Fibroblast of lung (primary cell): ENCODE data around the gene GRIK5. TPM values are rescaled to one million over a fixed set of nuclear protein-coding genes. Genes with fewer than 3 reads are reported as not detected.

Experiments used
- DNase-seq, 2 donors: peaks; one replicate each; pipeline versions ENCODE4 v3.0.0 to v3.0.0-alpha.2; 2010; ENCODE audit warnings: low read depth in 2 of 2
- H2AFZ ChIP-seq: 2 replicates; pipeline ENCODE4 v1.5.1; 2012; ENCODE audit warnings: low read length, control low read depth, inconsistent platforms
- H3K27ac ChIP-seq: 2 replicates; pipeline ENCODE4 v1.5.1; 2011; ENCODE audit warnings: low read length, control low read depth; ENCODE audit not compliant: insufficient read depth
- H3K27me3 ChIP-seq: 2 replicates; pipeline ENCODE4 v1.5.1; 2011; ENCODE audit warnings: mild to moderate bottlenecking, low read length; ENCODE audit not compliant: control insufficient read depth, insufficient read depth
- H3K36me3 ChIP-seq: 2 replicates; pipeline ENCODE4 v1.5.1; 2011; ENCODE audit warnings: low read length; ENCODE audit not compliant: control insufficient read depth, insufficient read depth
- H3K4me1 ChIP-seq: 2 replicates; pipeline ENCODE4 v1.5.1; 2011; ENCODE audit warnings: low read length; ENCODE audit not compliant: control insufficient read depth, insufficient read depth; ENCODE audit errors: extremely low read depth
- H3K4me2 ChIP-seq: 2 replicates; pipeline ENCODE4 v1.5.1; 2011; ENCODE audit warnings: low read length, control low read depth; ENCODE audit not compliant: insufficient read depth; ENCODE audit errors: extremely low read depth
- H3K4me3 ChIP-seq, 4 experiments: fragments of 200-600 bp in 1 of 4; sonication (generic) in 1 of 4; replicated peaks in 1 of 4; 2 replicates each; pipeline ENCODE4 v1.5.1; 2011 to 2016; ENCODE audit warnings: low read length in 4 of 4, low read depth in 3 of 4, mild to moderate bottlenecking in 3 of 4, control low read depth in 2 of 4, inconsistent platforms in 1 of 4, mixed read lengths in 1 of 4; ENCODE audit not compliant: insufficient read depth in 1 of 4; ENCODE audit errors: control extremely low read depth in 1 of 4
- H3K79me2 ChIP-seq: 2 replicates; pipeline ENCODE4 v1.5.1; 2012; ENCODE audit warnings: mild to moderate bottlenecking, low read length, inconsistent platforms; ENCODE audit not compliant: control insufficient read depth, insufficient read depth
- H3K9ac ChIP-seq: 2 replicates; pipeline ENCODE4 v1.5.1; 2011; ENCODE audit warnings: mild to moderate bottlenecking, low read length, control low read depth; ENCODE audit not compliant: insufficient read depth
- H3K9me3 ChIP-seq: 2 replicates; pipeline ENCODE4 v1.5.1; 2012; ENCODE audit warnings: low read depth, low read length; ENCODE audit not compliant: control insufficient read depth, insufficient read depth
- H4K20me1 ChIP-seq: 2 replicates; pipeline ENCODE4 v1.5.1; 2011; ENCODE audit warnings: low read length; ENCODE audit not compliant: control insufficient read depth, insufficient read depth; ENCODE audit errors: extremely low read depth
- EZH2 ChIP-seq: IDR thresholded peaks from 2 replicates; pipeline ENCODE4 v1.5.1; 2012; ENCODE audit warnings: low read length, control low read depth, mild to moderate bottlenecking; ENCODE audit errors: missing control alignments
- polyA plus RNA-seq, 2 donors: library from polyadenylated mRNA; depleted of rRNA in 1 of 2; stranded (reverse) in 1 of 2; unstranded in 1 of 2; fragments of >200 nt; gene quantifications; 2 replicates each; pipeline ENCODE4 v1.2.1, GENCODE V29; 2011 to 2012; ENCODE audit warnings: missing spikeins in 1 of 2
- total RNA-seq: library from RNA; depleted of rRNA; stranded (reverse); fragments of >200 nt; gene quantifications from 2 replicates; pipeline ENCODE4 v1.2.1, GENCODE V29; 2014
- TF ChIP-seq, protein P1 (sequence below), 2 donors: IDR thresholded peaks in 1 of 2; conservative IDR thresholded peaks in 1 of 2; 1 replicate in 1 of 2; 2 replicates in 1 of 2; pipeline ENCODE4 v1.5.1; 2011 to 2012; ENCODE audit warnings: low read length in 2 of 2, control low read depth in 1 of 2, inconsistent platforms in 1 of 2, low read depth in 1 of 2, mild to moderate bottlenecking in 1 of 2

Gene GRIK5
- total and polyA plus RNA-seq, 2 donors (not counting 1 experiment from before 2014, with no cell fraction given) = 0.03 to 3.5 TPM

- H4K20me1 ChIP-seq = no peaks in the 10 kb centered on the region
- H2AFZ ChIP-seq = no peak overlapping the region
- no peak overlapping the region for H3K4me3 ChIP-seq
- H3K27me3 ChIP-seq = peaks cover 2% of the 10 kb centered on the region
- peaks cover 3% of the 10 kb centered on the region for H3K4me1 ChIP-seq
- TF ChIP-seq, protein P1, sequence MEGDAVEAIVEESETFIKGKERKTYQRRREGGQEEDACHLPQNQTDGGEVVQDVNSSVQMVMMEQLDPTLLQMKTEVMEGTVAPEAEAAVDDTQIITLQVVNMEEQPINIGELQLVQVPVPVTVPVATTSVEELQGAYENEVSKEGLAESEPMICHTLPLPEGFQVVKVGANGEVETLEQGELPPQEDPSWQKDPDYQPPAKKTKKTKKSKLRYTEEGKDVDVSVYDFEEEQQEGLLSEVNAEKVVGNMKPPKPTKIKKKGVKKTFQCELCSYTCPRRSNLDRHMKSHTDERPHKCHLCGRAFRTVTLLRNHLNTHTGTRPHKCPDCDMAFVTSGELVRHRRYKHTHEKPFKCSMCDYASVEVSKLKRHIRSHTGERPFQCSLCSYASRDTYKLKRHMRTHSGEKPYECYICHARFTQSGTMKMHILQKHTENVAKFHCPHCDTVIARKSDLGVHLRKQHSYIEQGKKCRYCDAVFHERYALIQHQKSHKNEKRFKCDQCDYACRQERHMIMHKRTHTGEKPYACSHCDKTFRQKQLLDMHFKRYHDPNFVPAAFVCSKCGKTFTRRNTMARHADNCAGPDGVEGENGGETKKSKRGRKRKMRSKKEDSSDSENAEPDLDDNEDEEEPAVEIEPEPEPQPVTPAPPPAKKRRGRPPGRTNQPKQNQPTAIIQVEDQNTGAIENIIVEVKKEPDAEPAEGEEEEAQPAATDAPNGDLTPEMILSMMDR (conservative IDR thresholded peaks at IDR 0.05 in 1 of 2, IDR thresholded peaks at IDR 0.05 in 1 of 2; ENCODE audit: low read depth in 1 of 2, low read length in 2 of 2) = no peak
- TF ChIP-seq EZH2 = no peak
- H3K4me2 ChIP-seq = no peak overlapping the region
- H3K9me3 ChIP-seq = no peaks in the 10 kb centered on the region
- DNase-seq = no peak
- no peaks in the 10 kb centered on the region for H3K79me2 ChIP-seq
- no peak overlapping the region for H3K27ac ChIP-seq
- H3K9ac ChIP-seq = no peak overlapping the region
- no peaks in the 10 kb centered on the region for H3K36me3 ChIP-seq
Measured at GRCh38 chr19:42023943-42024260, 46.1 kb downstream of the GRIK5 start.

- Histone ChIP-seq H3K4me2 (no peak overlapping the region), H4K20me1 (no peaks in the 10 kb centered on the region), H3K4me1 (peaks cover 3% of the 10 kb centered on the region), H3K27ac (no peak overlapping the region), H3K9ac (no peak overlapping the region), H3K4me3 (no peak overlapping the region), H3K27me3 (peaks cover 2% of the 10 kb centered on the region), H3K79me2 (no peaks in the 10 kb centered on the region), H3K36me3 (no peaks in the 10 kb centered on the region), H2AFZ (no peak overlapping the region), H3K9me3 (no peaks in the 10 kb centered on the region)
- DNase-seq = peak; percentile 9 to 11
- TF ChIP-seq, protein P1 (conservative IDR thresholded peaks at IDR 0.05 in 1 of 2, IDR thresholded peaks at IDR 0.05 in 1 of 2; ENCODE audit: low read depth in 1 of 2, low read length in 2 of 2) = peak in 1 of 2 donors; percentile 51
- no peak for TF ChIP-seq EZH2
Measured at GRCh38 chr19:42023121-42023942, 46.7 kb downstream of the GRIK5 start.

GRCh38 chr19:42022616-42023015 is 47.4 kb downstream of the GRIK5 start:
- TF ChIP-seq, protein P1 (conservative IDR thresholded peaks at IDR 0.05 in 1 of 2, IDR thresholded peaks at IDR 0.05 in 1 of 2; ENCODE audit: low read depth in 1 of 2, low read length in 2 of 2) = no peak
- no peak for TF ChIP-seq EZH2
- no peak overlapping the region for H2AFZ ChIP-seq
- H3K4me2 ChIP-seq = no peak overlapping the region
- peaks cover 3% of the 10 kb centered on the region for H3K4me1 ChIP-seq
- no peak overlapping the region for H3K4me3 ChIP-seq
- no peak for DNase-seq
- no peaks in the 10 kb centered on the region for H4K20me1 ChIP-seq
- no peak overlapping the region for H3K27ac ChIP-seq
- H3K9ac ChIP-seq = no peak overlapping the region
- no peaks in the 10 kb centered on the region for H3K9me3 ChIP-seq
- no peaks in the 10 kb centered on the region for H3K36me3 ChIP-seq
- no peaks in the 10 kb centered on the region for H3K79me2 ChIP-seq
- H3K27me3 ChIP-seq = peaks cover 2% of the 10 kb centered on the region
